SK-N-SH (cell line): Measurements from ENCODE around the gene NPHS2. TPM values are rescaled to one million over a fixed set of nuclear protein-coding genes. Genes with fewer than 3 reads are reported as not detected.
A peak's percentile ranks its signal among the peaks of the same experiment; 100 is the strongest.

Experiments used
- CTCF ChIA-PET: fragments of 300-600, 350-600 bp; formaldehyde crosslinking; extraction: SDS; loops from one replicate; lab custom pipeline; 2021; lab: Yijun Ruan, JAX
- POLR2A ChIA-PET: fragments of 350-600 bp; sonication (Branson Sonifier 250); formaldehyde crosslinking; extraction: SDS; loops from one replicate; lab custom pipeline; 2020; ENCODE audit warnings: antibody characterized with exemption, inconsistent platforms; lab: Yijun Ruan, JAX
- DNase-seq: peaks from one replicate; pipeline ENCODE4 v3.0.0; 2012
- H2AFZ ChIP-seq: fragments of 200-600 bp; sonication (generic); 2 replicates; pipeline ENCODE4 v1.8.1; 2016; ENCODE audit warnings: antibody characterized with exemption, mild to moderate bottlenecking, low read depth
- H3F3A ChIP-seq: fragments of 200-600 bp; sonication (generic); replicated peaks from 2 replicates; pipeline ENCODE3; 2016; ENCODE audit warnings: antibody characterized with exemption, mild to moderate bottlenecking; ENCODE audit not compliant: insufficient read depth
- H3K27ac ChIP-seq, 2 experiments: fragments of 200-500 bp in 1 of 2; fragments of 200-600 bp in 1 of 2; sonication (Bioruptor generic) in 1 of 2; sonication (generic), shearing (Covaris generic) in 1 of 2; 2 replicates each; pipeline versions ENCODE4 v1.5.1 to v1.6.1; 2014 to 2016; ENCODE audit warnings: low read depth in 2 of 2, inconsistent platforms in 1 of 2, low read length in 1 of 2, mild to moderate bottlenecking in 1 of 2, mixed read lengths in 1 of 2
- H3K27me3 ChIP-seq: fragments of 200-600 bp; sonication (generic), shearing (Covaris generic); 2 replicates; pipeline ENCODE4 v1.6.1; 2016; ENCODE audit warnings: mixed run types; ENCODE audit not compliant: insufficient read depth
- H3K36me3 ChIP-seq, 2 experiments: fragments of 200-500 bp in 1 of 2; fragments of 200-600 bp in 1 of 2; sonication (Bioruptor generic) in 1 of 2; sonication (generic) in 1 of 2; replicated peaks in 1 of 2; 2 replicates each; pipeline versions ENCODE3 to v1.5.1; 2014 to 2016; ENCODE audit warnings: low read length in 1 of 2, mild to moderate bottlenecking in 1 of 2; ENCODE audit not compliant: insufficient read depth in 2 of 2, control insufficient read depth in 1 of 2
- H3K4me1 ChIP-seq, 2 experiments: fragments of 200-500 bp in 1 of 2; fragments of 200-600 bp in 1 of 2; sonication (Bioruptor generic) in 1 of 2; sonication (generic), shearing (Covaris generic) in 1 of 2; 2 replicates each; pipeline versions ENCODE4 v1.5.1 to v1.6.1; 2014 to 2016; ENCODE audit warnings: low read depth in 1 of 2, low read length in 1 of 2, mixed run types in 1 of 2; ENCODE audit not compliant: insufficient read depth in 2 of 2, control insufficient read depth in 1 of 2
- H3K4me2 ChIP-seq: fragments of 200-600 bp; sonication (generic), shearing (Covaris generic); 2 replicates; pipeline ENCODE4 v1.6.1; 2017; ENCODE audit warnings: mixed run types
- H3K4me3 ChIP-seq, 2 experiments: fragments of 200-500 bp in 1 of 2; fragments of 200-600 bp in 1 of 2; sonication (Bioruptor generic) in 1 of 2; sonication (generic), shearing (Covaris generic) in 1 of 2; 2 replicates each; pipeline versions ENCODE4 v1.5.1 to v1.8.1; 2014 to 2016; ENCODE audit warnings: low read depth in 2 of 2, inconsistent platforms in 1 of 2, low read length in 1 of 2, mild to moderate bottlenecking in 1 of 2, mixed read lengths in 1 of 2, moderate library complexity in 1 of 2
- H3K79me2 ChIP-seq: fragments of 200-600 bp; sonication (generic); 2 replicates; pipeline ENCODE4 v1.8.1; 2017; ENCODE audit warnings: mild to moderate bottlenecking; ENCODE audit not compliant: insufficient read depth
- H3K9ac ChIP-seq: fragments of 200-600 bp; sonication (generic); 2 replicates; pipeline ENCODE4 v1.6.1; 2017; ENCODE audit warnings: mixed run types
- H3K9me2 ChIP-seq: fragments of 200-600 bp; sonication (generic); 2 replicates; pipeline ENCODE4 v1.6.1; 2017; ENCODE audit warnings: mixed run types
- H3K9me3 ChIP-seq: fragments of 200-600 bp; sonication (generic); 2 replicates; pipeline ENCODE4 v1.6.1; 2017; ENCODE audit warnings: mixed run types, mild to moderate bottlenecking, moderate library complexity
- H4K20me1 ChIP-seq: fragments of 200-600 bp; sonication (generic); 2 replicates; pipeline ENCODE4 v1.6.1; 2017; ENCODE audit warnings: mild to moderate bottlenecking, mixed run types; ENCODE audit not compliant: insufficient read depth
- CTCF ChIP-seq: fragments of 200-600 bp; sonication (generic); IDR thresholded peaks from 2 replicates; pipeline ENCODE4 v1.6.1; 2017; ENCODE audit warnings: antibody characterized with exemption, mild to moderate bottlenecking, moderate library complexity
- EP300 ChIP-seq, 2 experiments: IDR thresholded peaks; 2 replicates each; pipeline versions ENCODE4 v1.4.0 to v1.6.1; 2012; ENCODE audit warnings: borderline replicate concordance in 1 of 2, low read depth in 1 of 2, low read length in 1 of 2
- FOXM1 ChIP-seq: IDR thresholded peaks from 2 replicates; pipeline ENCODE4 v1.4.0; 2012; ENCODE audit warnings: low read depth, mild to moderate bottlenecking
- GATA2 ChIP-seq: sonication (generic); formaldehyde crosslinking; IDR thresholded peaks from 2 replicates; pipeline ENCODE4 v1.5.0; 2020; ENCODE audit warnings: mild to moderate bottlenecking, missing genetic modification reagents
- IRF3 ChIP-seq: fragments of 150-350 bp; IDR thresholded peaks from 2 replicates; pipeline ENCODE4 v1.6.1; 2016; ENCODE audit warnings: mild to moderate bottlenecking, low read depth, low read length
- JUND ChIP-seq: IDR thresholded peaks from 2 replicates; pipeline ENCODE4 v1.4.0; 2012
- MXI1 ChIP-seq: IDR thresholded peaks from 2 replicates; pipeline ENCODE4 v1.6.1; 2012; ENCODE audit warnings: mild to moderate bottlenecking, low read depth, low read length, improper control_type of control experiment
- RAD21 ChIP-seq: IDR thresholded peaks from 2 replicates; pipeline ENCODE4 v1.6.1; 2012; ENCODE audit warnings: mild to moderate bottlenecking, low read length
- REST ChIP-seq: IDR thresholded peaks from 2 replicates; pipeline ENCODE4 v1.6.1; 2012; ENCODE audit warnings: mild to moderate bottlenecking, low read depth, low read length, moderate library complexity
- SMC3 ChIP-seq: IDR thresholded peaks from 2 replicates; pipeline ENCODE4 v1.6.1; 2012; ENCODE audit warnings: low read depth, low read length, improper control_type of control experiment
- TCF12 ChIP-seq: IDR thresholded peaks from 2 replicates; pipeline ENCODE4 v1.4.0; 2012
- TEAD4 ChIP-seq: IDR thresholded peaks from 2 replicates; pipeline ENCODE4 v1.4.0; 2012; ENCODE audit warnings: mild to moderate bottlenecking, borderline replicate concordance; ENCODE audit not compliant: insufficient read depth
- WGBS: methylation state at CpG from one replicate; pipeline ENCODE4 v1.1.6; 2017; ENCODE audit warnings: low lambda C conversion rate; 5-methylcytosine and 5-hydroxymethylcytosine counted together
- polyA plus RNA-seq, 3 experiments: library from polyadenylated mRNA; depleted of rRNA; stranded (reverse); fragments of >200 nt; gene quantifications; 2 replicates each; pipeline ENCODE4 v1.2.3, GENCODE V29; 2012

NPHS2 gene
- polyA plus RNA-seq, 1 of the 3 experiments (the other 2 are of a cell fraction) = not detected

- Histone ChIP-seq H3K9me2 (no peaks in the 10 kb centered on the region), H4K20me1 (no peaks in the 10 kb centered on the region), H3K79me2 (no peaks in the 10 kb centered on the region), H3K9me3 (no peaks in the 10 kb centered on the region), H3K4me2 (no peak overlapping the region), H3F3A (no peaks in the 10 kb centered on the region), H3K4me3 (no peak overlapping the region)
- ChIA-PET POLR2A (no interaction called here), CTCF (interaction anchor here (0.6 to 2.9 kb wide), 6 partner anchors 10 to 592 kb away, joined by 3 to 16 read pairs (median 6); no protein-coding TSS in a partner anchor)
- DNase-seq = no peak
- WGBS = 64% methylated on average over 6 of the region's 6 CpGs
- TF ChIP-seq IRF3 = no peak
- no peak for TF ChIP-seq RAD21
- TF ChIP-seq EP300 (IDR thresholded peaks at IDR 0.05; ENCODE audit: borderline replicate concordance in 1 of 2, low read depth in 1 of 2, low read length in 1 of 2) = no peak
- TF ChIP-seq FOXM1 = no peak
- no peak for TF ChIP-seq TCF12
- no peak for TF ChIP-seq SMC3
- TF ChIP-seq JUND = no peak
- TF ChIP-seq REST = no peak
- TF ChIP-seq, all 33 proteins: peak for 0
- Histone ChIP-seq H3K9ac (no peak overlapping the region), H2AFZ (no peak overlapping the region), H3K36me3 (no peaks in the 10 kb centered on the region), H3K27ac (no peak overlapping the region), H3K4me1 (no peaks in the 10 kb centered on the region; a peak in 2 of 4 replicates), H3K27me3 (no peaks in the 10 kb centered on the region; the same call in 1 of the 2 replicates)
Measured at GRCh38 chr1:179587336-179587735, 11.6 kb upstream of the NPHS2 start.

GRCh38 chr1:179586107-179586823 is 10.5 kb upstream of the NPHS2 start:
- H3K36me3 ChIP-seq = no peaks in the 10 kb centered on the region
- TF ChIP-seq CTCF (peak; percentile 54), MXI1 (peak; percentile 53; the same call in 1 of the 2 replicates), GATA2 (CRISPR knock-in tag) (no peak), TEAD4 (no peak), RAD21 (peak; percentile 29), SMC3 (peak; percentile 13; the same call in 1 of the 2 replicates)
- TF ChIP-seq, all 33 proteins: peak for 4
- no peaks in the 10 kb centered on the region for H3K9me2 ChIP-seq
- peak overlapping the region; percentile 82 for H2AFZ ChIP-seq
- H4K20me1 ChIP-seq = no peaks in the 10 kb centered on the region
- 10% methylated on average over 22 of the region's 60 CpGs for WGBS
- DNase-seq = peak; percentile 93
- no peak overlapping the region for H3K9ac ChIP-seq
- peak overlapping the region; percentile 69 for H3K4me2 ChIP-seq
- no peaks in the 10 kb centered on the region; a peak in 2 of 4 replicates for H3K4me1 ChIP-seq
- no peaks in the 10 kb centered on the region; the same call in 1 of the 2 replicates for H3K27me3 ChIP-seq
- no peak overlapping the region for H3K27ac ChIP-seq
- peak overlapping the region; percentile 46 to 57 for H3K4me3 ChIP-seq
- no peaks in the 10 kb centered on the region for H3K79me2 ChIP-seq
- no peaks in the 10 kb centered on the region for H3F3A ChIP-seq
- ChIA-PET POLR2A (interaction anchor here (0.6 kb wide), 1 partner anchor 230 kb away, joined by 3 read pairs; no protein-coding TSS in a partner anchor), CTCF (interaction anchor here (0.6 to 2.9 kb wide), 25 partner anchors 9 to 645 kb away, joined by 3 to 16 read pairs (median 3); partner anchors contain the start of gene NPHS2)
- H3K9me3 ChIP-seq = no peaks in the 10 kb centered on the region
